Adipocyte (in vitro differentiated cells): ENCODE measurements around the gene LMNTD1.
"Not testable (repeated sequence)": the region's sequence is repeated elsewhere in the genome, so short reads cannot be mapped to it uniquely, and the experiment has no call there.

Experiments used
- DNase-seq: peaks from one replicate; pipeline ENCODE4 v3.0.0-alpha.2; 2015; ENCODE audit warnings: low read depth
- H3K27me3 ChIP-seq: replicated peaks from 2 replicates; pipeline ENCODE4 v1.7.0; 2013; ENCODE audit warnings: mild to moderate bottlenecking, low read length, moderate library complexity; ENCODE audit not compliant: control insufficient read depth, insufficient read depth
- H3K36me3 ChIP-seq: 2 replicates; pipeline ENCODE4 v1.7.0; 2013; ENCODE audit warnings: low read length, mild to moderate bottlenecking, moderate library complexity; ENCODE audit not compliant: control insufficient read depth, insufficient read depth, severe bottlenecking
- H3K4me1 ChIP-seq: 2 replicates; pipeline ENCODE4 v1.7.0; 2013; ENCODE audit warnings: mild to moderate bottlenecking, low read length, moderate library complexity; ENCODE audit not compliant: control insufficient read depth, insufficient read depth
- H3K4me3 ChIP-seq: 2 replicates; pipeline ENCODE4 v1.7.0; 2013; ENCODE audit warnings: mild to moderate bottlenecking, low read length, moderate library complexity
- H3K9ac ChIP-seq: 2 replicates; pipeline ENCODE4 v1.7.0; 2013; ENCODE audit warnings: mild to moderate bottlenecking, low read length, moderate library complexity
- H3K9me3 ChIP-seq: 2 replicates; pipeline ENCODE4 v1.7.0; 2013; ENCODE audit warnings: mild to moderate bottlenecking, low read length, moderate library complexity; ENCODE audit not compliant: control insufficient read depth

LMNTD1 gene

GRCh38 chr12:25426821-25427220, 126.3 kb downstream of the LMNTD1 start:
- not testable (repeated sequence) for H3K36me3 ChIP-seq, H3K9me3 ChIP-seq, H3K9ac ChIP-seq, H3K4me3 ChIP-seq, H3K27me3 ChIP-seq, DNase-seq
- H3K4me1 ChIP-seq = peaks cover 15% of the 10 kb centered on the region
